ENCODE data around the gene SFT2D2. TPM values are rescaled to one million over a fixed set of nuclear protein-coding genes. Genes with fewer than 3 reads are reported as not detected.

The SFT2D2 gene
- polyA plus RNA-seq, 1 of the 3 experiments (the other 2 are of a cell fraction) = 9.3 TPM

DNA sequence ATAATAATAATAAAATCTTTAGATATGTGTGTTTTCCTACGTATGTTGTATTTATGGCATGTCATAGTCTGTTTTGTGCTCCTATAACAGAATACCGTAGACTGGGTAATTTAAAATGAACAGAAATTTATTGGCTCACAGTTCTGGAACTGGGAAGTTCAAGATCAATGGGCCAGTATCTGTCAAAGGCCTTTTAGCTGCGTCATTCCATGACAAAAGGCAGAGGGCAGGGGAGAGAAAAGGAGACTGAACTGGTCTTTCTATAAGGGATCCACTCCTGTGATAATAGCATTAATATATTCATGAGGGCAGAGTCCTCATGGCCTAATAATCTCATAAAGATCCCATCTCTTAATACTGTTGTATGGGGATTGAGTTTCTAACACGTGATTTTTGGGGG is 7.1 kb upstream of the SFT2D2 start:
- TF ChIP-seq RXRA (IDR thresholded peaks at IDR 0.05; ENCODE audit: borderline replicate concordance, low read depth) (no peak), RCOR1 (IDR thresholded peaks at IDR 0.05; ENCODE audit: low read length) (no peak), GATA2 (CRISPR knock-in tag; IDR thresholded peaks at IDR 0.05) (no peak), RAD21 (IDR thresholded peaks at IDR 0.05; ENCODE audit: low read length) (no peak), JUND (IDR thresholded peaks at IDR 0.05) (no peak), NFIC (IDR thresholded peaks at IDR 0.05; ENCODE audit: borderline replicate concordance) (no peak), TCF12 (IDR thresholded peaks at IDR 0.05) (no peak), RFX5 (IDR thresholded peaks at IDR 0.05; ENCODE audit: low read length) (no peak), FOSL2 (IDR thresholded peaks at IDR 0.05; ENCODE audit: borderline replicate concordance, low read depth) (no peak), SMC3 (IDR thresholded peaks at IDR 0.05; ENCODE audit: low read depth, low read length) (no peak), FOXM1 (IDR thresholded peaks at IDR 0.05; ENCODE audit: low read depth) (no peak), ELF1 (IDR thresholded peaks at IDR 0.05) (no peak), GABPA (IDR thresholded peaks at IDR 0.05; ENCODE audit: low read depth) (no peak), FOXJ3 (CRISPR knock-in tag; IDR thresholded peaks at IDR 0.05) (no peak), TAF1 (IDR thresholded peaks at IDR 0.05; ENCODE audit: borderline replicate concordance, low read depth, low read length) (no peak), YY1 (IDR thresholded peaks at IDR 0.05; ENCODE audit: low read depth) (no peak), CHD2 (IDR thresholded peaks at IDR 0.05; ENCODE audit: low read length, partially characterized antibody) (no peak), POLR2AphosphoS5 (IDR thresholded peaks at IDR 0.05; ENCODE audit: low read depth, low read length) (no peak)
- TF ChIP-seq, protein P1, sequence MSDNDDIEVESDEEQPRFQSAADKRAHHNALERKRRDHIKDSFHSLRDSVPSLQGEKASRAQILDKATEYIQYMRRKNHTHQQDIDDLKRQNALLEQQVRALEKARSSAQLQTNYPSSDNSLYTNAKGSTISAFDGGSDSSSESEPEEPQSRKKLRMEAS (IDR thresholded peaks at IDR 0.05; ENCODE audit: low read depth) = no peak
- DNase-seq = no peak
- Histone ChIP-seq H3K27me3 (ENCODE audit: insufficient read depth) (no peaks in the 10 kb centered on the region), H3F3A (replicated peaks; ENCODE audit: insufficient read depth) (no peaks in the 10 kb centered on the region), H3K27ac (ENCODE audit: low read depth in 2 of 2, low read length in 1 of 2) (no peak overlapping the region), H3K4me1 (ENCODE audit: control insufficient read depth in 1 of 2, insufficient read depth in 2 of 2, low read depth in 1 of 2, low read length in 1 of 2) (no peaks in the 10 kb centered on the region; a peak in 1 of 4 replicates), H3K4me3 (ENCODE audit: low read depth in 2 of 2, low read length in 1 of 2) (no peak overlapping the region), H3K9me2 (no peaks in the 10 kb centered on the region), H3K36me3 (replicated peaks in 1 of 2; ENCODE audit: control insufficient read depth in 1 of 2, insufficient read depth in 2 of 2, low read length in 1 of 2) (no peaks in the 10 kb centered on the region), H3K9me3 (no peaks in the 10 kb centered on the region), H3K9ac (no peak overlapping the region), H4K20me1 (ENCODE audit: insufficient read depth) (no peaks in the 10 kb centered on the region), H2AFZ (ENCODE audit: low read depth) (no peak overlapping the region), H3K79me2 (ENCODE audit: insufficient read depth) (no peaks in the 10 kb centered on the region), H3K4me2 (no peak overlapping the region)
- POLR2A ChIA-PET = no interaction called here
- 76% methylated on average over 4 of the region's 4 CpGs for WGBS (ENCODE audit: low lambda C conversion rate)
- CTCF ChIA-PET = no interaction called here

DNA sequence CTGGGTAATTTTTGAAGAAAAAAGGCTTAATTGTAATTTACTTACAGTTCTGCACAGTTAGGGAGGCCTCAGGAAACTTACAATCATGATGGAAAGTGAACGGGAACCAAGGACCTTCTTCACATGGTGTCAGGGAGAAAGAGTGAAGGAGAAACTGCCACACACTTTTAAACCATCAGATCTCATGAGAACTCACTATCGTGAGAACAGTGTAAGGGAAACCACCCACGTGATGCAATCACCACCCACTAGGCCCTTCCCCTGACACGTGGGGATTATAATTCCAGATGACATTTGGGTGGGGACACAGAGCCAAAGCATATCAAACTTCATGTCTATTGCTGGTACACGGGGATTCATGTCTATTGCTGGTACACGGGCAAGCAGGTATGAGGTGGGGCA is 5.3 kb upstream of the SFT2D2 start:
- peaks cover 0 to 8% of the 10 kb centered on the region in 2 experiments; a peak in 2 of 4 replicates for H3K4me1 ChIP-seq (ENCODE audit: control insufficient read depth in 1 of 2, insufficient read depth in 2 of 2, low read depth in 1 of 2, low read length in 1 of 2)
- POLR2A ChIA-PET = no interaction called here
- no peaks in the 10 kb centered on the region for H3K9me3 ChIP-seq
- H4K20me1 ChIP-seq (ENCODE audit: insufficient read depth) = no peaks in the 10 kb centered on the region
- H3K9me2 ChIP-seq = no peaks in the 10 kb centered on the region
- no peak overlapping the region for H3K4me2 ChIP-seq
- H3K79me2 ChIP-seq (ENCODE audit: insufficient read depth) = peaks cover 2% of the 10 kb centered on the region; the same call in 1 of the 2 replicates
- H3K36me3 ChIP-seq (replicated peaks in 1 of 2; ENCODE audit: control insufficient read depth in 1 of 2, insufficient read depth in 2 of 2, low read length in 1 of 2) = no peaks in the 10 kb centered on the region
- no peak overlapping the region for H3K4me3 ChIP-seq (ENCODE audit: low read depth in 2 of 2, low read length in 1 of 2)
- H2AFZ ChIP-seq (ENCODE audit: low read depth) = no peak overlapping the region
- CTCF ChIA-PET = interaction anchor here (0.9 to 1.7 kb wide), 2 partner anchors 75 to 138 kb away, joined by 3 to 5 read pairs; no protein-coding TSS in a partner anchor
- H3F3A ChIP-seq (replicated peaks; ENCODE audit: insufficient read depth) = no peaks in the 10 kb centered on the region
- H3K27me3 ChIP-seq (ENCODE audit: insufficient read depth) = no peaks in the 10 kb centered on the region
- no peak overlapping the region for H3K27ac ChIP-seq (ENCODE audit: low read depth in 2 of 2, low read length in 1 of 2)
- no peak overlapping the region for H3K9ac ChIP-seq
- TF ChIP-seq POLR2AphosphoS5 (IDR thresholded peaks at IDR 0.05; ENCODE audit: low read depth, low read length) (no peak), NFIC (IDR thresholded peaks at IDR 0.05; ENCODE audit: borderline replicate concordance) (no peak), SMC3 (IDR thresholded peaks at IDR 0.05; ENCODE audit: low read depth, low read length) (no peak), JUND (IDR thresholded peaks at IDR 0.05) (no peak), RAD21 (IDR thresholded peaks at IDR 0.05; ENCODE audit: low read length) (no peak), MXI1 (IDR thresholded peaks at IDR 0.05; ENCODE audit: low read depth, low read length) (no peak), SIN3A (IDR thresholded peaks at IDR 0.05; ENCODE audit: borderline replicate concordance, low read depth, low read length) (no peak), MEF2A (IDR thresholded peaks at IDR 0.05; ENCODE audit: borderline replicate concordance, low read depth) (no peak), TAF1 (IDR thresholded peaks at IDR 0.05; ENCODE audit: borderline replicate concordance, low read depth, low read length) (no peak), FOXJ3 (CRISPR knock-in tag; IDR thresholded peaks at IDR 0.05) (no peak)
- TF ChIP-seq, protein P2, sequence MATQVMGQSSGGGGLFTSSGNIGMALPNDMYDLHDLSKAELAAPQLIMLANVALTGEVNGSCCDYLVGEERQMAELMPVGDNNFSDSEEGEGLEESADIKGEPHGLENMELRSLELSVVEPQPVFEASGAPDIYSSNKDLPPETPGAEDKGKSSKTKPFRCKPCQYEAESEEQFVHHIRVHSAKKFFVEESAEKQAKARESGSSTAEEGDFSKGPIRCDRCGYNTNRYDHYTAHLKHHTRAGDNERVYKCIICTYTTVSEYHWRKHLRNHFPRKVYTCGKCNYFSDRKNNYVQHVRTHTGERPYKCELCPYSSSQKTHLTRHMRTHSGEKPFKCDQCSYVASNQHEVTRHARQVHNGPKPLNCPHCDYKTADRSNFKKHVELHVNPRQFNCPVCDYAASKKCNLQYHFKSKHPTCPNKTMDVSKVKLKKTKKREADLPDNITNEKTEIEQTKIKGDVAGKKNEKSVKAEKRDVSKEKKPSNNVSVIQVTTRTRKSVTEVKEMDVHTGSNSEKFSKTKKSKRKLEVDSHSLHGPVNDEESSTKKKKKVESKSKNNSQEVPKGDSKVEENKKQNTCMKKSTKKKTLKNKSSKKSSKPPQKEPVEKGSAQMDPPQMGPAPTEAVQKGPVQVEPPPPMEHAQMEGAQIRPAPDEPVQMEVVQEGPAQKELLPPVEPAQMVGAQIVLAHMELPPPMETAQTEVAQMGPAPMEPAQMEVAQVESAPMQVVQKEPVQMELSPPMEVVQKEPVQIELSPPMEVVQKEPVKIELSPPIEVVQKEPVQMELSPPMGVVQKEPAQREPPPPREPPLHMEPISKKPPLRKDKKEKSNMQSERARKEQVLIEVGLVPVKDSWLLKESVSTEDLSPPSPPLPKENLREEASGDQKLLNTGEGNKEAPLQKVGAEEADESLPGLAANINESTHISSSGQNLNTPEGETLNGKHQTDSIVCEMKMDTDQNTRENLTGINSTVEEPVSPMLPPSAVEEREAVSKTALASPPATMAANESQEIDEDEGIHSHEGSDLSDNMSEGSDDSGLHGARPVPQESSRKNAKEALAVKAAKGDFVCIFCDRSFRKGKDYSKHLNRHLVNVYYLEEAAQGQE (IDR thresholded peaks at IDR 0.05; ENCODE audit: low read depth, low read length) = no peak
- no peak for DNase-seq
- WGBS (ENCODE audit: low lambda C conversion rate) = 70% methylated on average over 6 of the region's 6 CpGs
